SH-SY5Y (cell line): ENCODE measurements around the gene LYZL1.

Experiments
- GATA2 ChIP-seq: IDR thresholded peaks from 2 replicates; pipeline ENCODE4 v1.6.1; 2011; ENCODE audit warnings: mild to moderate bottlenecking, low read depth, low read length
- GATA3 ChIP-seq: IDR thresholded peaks from 2 replicates; pipeline ENCODE4 v1.6.1; 2011; ENCODE audit warnings: low read depth, mild to moderate bottlenecking, low read length, moderate library complexity

GRCh38 chr10:29243066-29243465 lies 45.8 kb upstream of the LYZL1 start:
- TF ChIP-seq GATA2 = no peak
- TF ChIP-seq GATA3 = no peak
